H1 (cell line): Measurements from ENCODE around the gene TRIM73. TPM values are rescaled to one million over a fixed set of nuclear protein-coding genes. Genes with fewer than 3 reads are reported as not detected.
"Not testable (repeated sequence)": the region's sequence is repeated elsewhere in the genome, so short reads cannot be mapped to it uniquely, and the experiment has no call there.

Experiments used
- CTCF ChIA-PET: fragments of 300-600 bp; sonication (Branson Sonifier 250); formaldehyde crosslinking; loops from one replicate; lab custom pipeline; 2021; ENCODE audit not compliant: partially characterized antibody; lab: Charles Lee
- POLR2A ChIA-PET: fragments of 300-600 bp; sonication (Branson Sonifier 250); formaldehyde crosslinking; loops from one replicate; lab custom pipeline; 2021; ENCODE audit warnings: inconsistent platforms; ENCODE audit not compliant: partially characterized antibody; lab: Charles Lee
- DNase-seq, 2 experiments: peaks; one replicate each; pipeline versions ENCODE4 v3.0.0 to v3.0.0-alpha.2; 2010 to 2022; ENCODE audit warnings: low spot score in 2 of 2, low read depth in 1 of 2, mixed read lengths in 1 of 2
- FAIRE-seq: peaks from 2 replicates; lab custom pipeline; 2011; peaks lifted over from hg19 to GRCh38; lab: Jason Lieb, UNC
- H2AFZ ChIP-seq: 2 replicates; pipeline ENCODE4 v1.8.1; 2012; ENCODE audit warnings: low read length, inconsistent platforms
- H2AK5ac ChIP-seq: 2 replicates; pipeline ENCODE4 v1.6.1; 2013; ENCODE audit warnings: low read depth, low read length
- H2BK120ac ChIP-seq: replicated peaks from 2 replicates; pipeline ENCODE3; 2013; ENCODE audit warnings: low read depth, low read length, inconsistent platforms
- H2BK12ac ChIP-seq: 2 replicates; pipeline ENCODE4 v1.6.1; 2013; ENCODE audit warnings: low read depth, low read length
- H2BK15ac ChIP-seq: 2 replicates; pipeline ENCODE4 v1.6.1; 2013; ENCODE audit warnings: low read length
- H2BK20ac ChIP-seq: 2 replicates; pipeline ENCODE4 v1.6.1; 2013; ENCODE audit warnings: low read length
- H2BK5ac ChIP-seq: 2 replicates; pipeline ENCODE4 v1.6.1; 2013; ENCODE audit warnings: low read depth, low read length
- H3K14ac ChIP-seq: 2 replicates; pipeline ENCODE4 v1.6.1; 2013; ENCODE audit warnings: inconsistent platforms; ENCODE audit not compliant: insufficient read length
- H3K18ac ChIP-seq: 2 replicates; pipeline ENCODE4 v1.6.1; 2013; ENCODE audit warnings: low read length; ENCODE audit errors: extremely low read depth
- H3K23ac ChIP-seq: 2 replicates; pipeline ENCODE4 v1.6.1; 2013; ENCODE audit warnings: inconsistent platforms; ENCODE audit not compliant: insufficient read length
- H3K23me2 ChIP-seq: 2 replicates; pipeline ENCODE4 v1.6.1; 2013; ENCODE audit warnings: low read depth, low read length
- H3K27ac ChIP-seq: 2 replicates; pipeline ENCODE4 v1.6.1; 2011; ENCODE audit warnings: low read depth, low read length, inconsistent platforms
- H3K27me3 ChIP-seq, 4 experiments: replicated peaks in 1 of 4; 1 replicate in 1 of 4; 2 replicates in 3 of 4; pipeline versions ENCODE4 v1.6.1 to v1.8.1; 2011 to 2013; ENCODE audit warnings: low read length in 3 of 4, mild to moderate bottlenecking in 3 of 4, inconsistent platforms in 2 of 4, mixed read lengths in 2 of 4, moderate library complexity in 1 of 4; ENCODE audit not compliant: control insufficient read depth in 3 of 4, insufficient read depth in 3 of 4; ENCODE audit errors: extremely low read depth in 1 of 4
- H3K36me3 ChIP-seq, 4 experiments: 2 replicates each; pipeline versions ENCODE4 v1.6.1 to v1.8.1; 2011 to 2013; ENCODE audit warnings: mild to moderate bottlenecking in 4 of 4, low read length in 3 of 4, moderate library complexity in 2 of 4, control low read depth in 1 of 4, inconsistent platforms in 1 of 4; ENCODE audit not compliant: insufficient read depth in 4 of 4, control insufficient read depth in 2 of 4
- H3K4ac ChIP-seq: replicated peaks from 2 replicates; pipeline ENCODE3; 2013; ENCODE audit warnings: low read length, low read depth, mixed read lengths, inconsistent platforms; ENCODE audit not compliant: insufficient read length
- H3K4me1 ChIP-seq, 4 experiments: replicated peaks in 1 of 4; 1 replicate in 1 of 4; 2 replicates in 3 of 4; pipeline versions ENCODE4 v1.6.1 to v1.8.1; 2011 to 2013; ENCODE audit warnings: low read length in 3 of 4, inconsistent platforms in 2 of 4, mixed read lengths in 1 of 4; ENCODE audit not compliant: insufficient read depth in 4 of 4, control insufficient read depth in 3 of 4
- H3K4me2 ChIP-seq, 2 experiments: 2 replicates each; pipeline versions ENCODE4 v1.6.1 to v1.8.1; 2011 to 2013; ENCODE audit warnings: low read depth in 2 of 2, low read length in 2 of 2, control low read depth in 1 of 2, inconsistent platforms in 1 of 2, mild to moderate bottlenecking in 1 of 2; ENCODE audit not compliant: insufficient read depth in 1 of 2
- H3K4me3 ChIP-seq, 4 experiments: fragments of 200-600, 300-600 bp in 1 of 4; sonication (generic), shearing (Covaris generic), sonication (Bioruptor Twin) in 1 of 4; 2 replicates each; pipeline versions ENCODE4 v1.5.1 to v1.8.1; 2011 to 2016; ENCODE audit warnings: low read length in 4 of 4, low read depth in 3 of 4, control low read depth in 2 of 4, inconsistent platforms in 2 of 4, mild to moderate bottlenecking in 2 of 4, mixed read lengths in 1 of 4, moderate library complexity in 1 of 4; ENCODE audit not compliant: insufficient read depth in 2 of 4; ENCODE audit errors: extremely low read depth in 1 of 4
- H3K56ac ChIP-seq: replicated peaks from 2 replicates; pipeline ENCODE3; 2013; ENCODE audit warnings: low read depth, mild to moderate bottlenecking, mixed read lengths, low read length, inconsistent platforms; ENCODE audit not compliant: insufficient read length
- H3K79me1 ChIP-seq: 2 replicates; pipeline ENCODE4 v1.6.1; 2013; ENCODE audit warnings: low read depth, low read length, control low read depth
- H3K79me2 ChIP-seq, 2 experiments: 2 replicates each; pipeline versions ENCODE4 v1.6.1 to v1.8.1; 2012 to 2013; ENCODE audit warnings: low read length in 2 of 2, mild to moderate bottlenecking in 2 of 2, inconsistent platforms in 1 of 2; ENCODE audit not compliant: insufficient read depth in 2 of 2, control insufficient read depth in 1 of 2
- H3K9ac ChIP-seq, 4 experiments: replicated peaks in 1 of 4; 1 replicate in 1 of 4; 2 replicates in 3 of 4; pipeline versions ENCODE4 v1.6.1 to v1.8.1; 2011 to 2013; ENCODE audit warnings: low read depth in 3 of 4, low read length in 3 of 4, control low read depth in 2 of 4, mild to moderate bottlenecking in 2 of 4, moderate library complexity in 2 of 4, inconsistent platforms in 1 of 4; ENCODE audit errors: extremely low read depth in 1 of 4
- H3K9me3 ChIP-seq, 2 experiments: 2 replicates each; pipeline versions ENCODE4 v1.6.1 to v1.8.1; 2012 to 2013; ENCODE audit warnings: mild to moderate bottlenecking in 2 of 2, moderate library complexity in 2 of 2, control low read depth in 1 of 2, inconsistent platforms in 1 of 2, low read depth in 1 of 2, low read length in 1 of 2, mixed read lengths in 1 of 2; ENCODE audit not compliant: insufficient read depth in 2 of 2
- H4K20me1 ChIP-seq, 2 experiments: replicated peaks in 1 of 2; 2 replicates each; pipeline versions ENCODE3 to v1.8.1; 2011 to 2013; ENCODE audit warnings: inconsistent platforms in 2 of 2, low read length in 2 of 2, mild to moderate bottlenecking in 1 of 2; ENCODE audit not compliant: insufficient read depth in 2 of 2, control insufficient read depth in 1 of 2
- H4K5ac ChIP-seq: 2 replicates; pipeline ENCODE4 v1.6.1; 2013; ENCODE audit warnings: low read length, low read depth, mixed read lengths, inconsistent platforms; ENCODE audit not compliant: insufficient read length
- H4K8ac ChIP-seq: 2 replicates; pipeline ENCODE4 v1.8.0; 2013; ENCODE audit warnings: mild to moderate bottlenecking, moderate library complexity, low read length, inconsistent platforms; ENCODE audit not compliant: insufficient read depth; ENCODE audit errors: extremely low read depth
- H4K91ac ChIP-seq: replicated peaks from 2 replicates; pipeline ENCODE3; 2013; ENCODE audit warnings: low read length, mixed read lengths, inconsistent platforms; ENCODE audit not compliant: insufficient read length
- WGBS, 2 experiments: shearing (Covaris generic) in 1 of 2; methylation state at CpG; one replicate each; pipeline versions ENCODE4 v1.1.6 to v1.1.7; 2013 to 2015; ENCODE audit warnings: low lambda C conversion rate in 2 of 2, mixed read lengths in 2 of 2, inconsistent platforms in 1 of 2, low coverage in 1 of 2, missing lambda C conversion rate in 1 of 2; ENCODE audit not compliant: insufficient replicate concordance in 2 of 2, insufficient coverage in 1 of 2, insufficient read length in 1 of 2; ENCODE audit errors: extremely low coverage in 1 of 2, missing lambda C conversion rate in 1 of 2; 5-methylcytosine and 5-hydroxymethylcytosine counted together
- polyA plus RNA-seq, 7 experiments: library from polyadenylated mRNA; depleted of rRNA in 3 of 7; stranded (reverse) in 5 of 7; unstranded in 2 of 7; fragments of >200 nt in 5 of 7; fragments of 200-250 nt in 2 of 7; gene quantifications; 1 replicate in 5 of 7; 2 replicates in 1 of 7; 4 replicates in 1 of 7; pipeline versions ENCODE4 v1.2.1 to v1.2.3, GENCODE V29; 2011 to 2013; ENCODE audit warnings: missing spikeins in 2 of 7, mixed read lengths in 2 of 7
- total RNA-seq: library from RNA; stranded (reverse); fragmentation: NEBNext Ultra II Directional; extraction: Animal tissue kit (Norgen Biotek cat#: 25700); gene quantifications from 2 replicates; pipeline ENCODE4 v1.2.1, GENCODE V29; 2021

TRIM73 gene
- total and polyA plus RNA-seq, 2 of the 8 experiments (the other 6 are each of a cell fraction or from before 2014, with no cell fraction given): 0.73 to 1.0 TPM

DNA sequence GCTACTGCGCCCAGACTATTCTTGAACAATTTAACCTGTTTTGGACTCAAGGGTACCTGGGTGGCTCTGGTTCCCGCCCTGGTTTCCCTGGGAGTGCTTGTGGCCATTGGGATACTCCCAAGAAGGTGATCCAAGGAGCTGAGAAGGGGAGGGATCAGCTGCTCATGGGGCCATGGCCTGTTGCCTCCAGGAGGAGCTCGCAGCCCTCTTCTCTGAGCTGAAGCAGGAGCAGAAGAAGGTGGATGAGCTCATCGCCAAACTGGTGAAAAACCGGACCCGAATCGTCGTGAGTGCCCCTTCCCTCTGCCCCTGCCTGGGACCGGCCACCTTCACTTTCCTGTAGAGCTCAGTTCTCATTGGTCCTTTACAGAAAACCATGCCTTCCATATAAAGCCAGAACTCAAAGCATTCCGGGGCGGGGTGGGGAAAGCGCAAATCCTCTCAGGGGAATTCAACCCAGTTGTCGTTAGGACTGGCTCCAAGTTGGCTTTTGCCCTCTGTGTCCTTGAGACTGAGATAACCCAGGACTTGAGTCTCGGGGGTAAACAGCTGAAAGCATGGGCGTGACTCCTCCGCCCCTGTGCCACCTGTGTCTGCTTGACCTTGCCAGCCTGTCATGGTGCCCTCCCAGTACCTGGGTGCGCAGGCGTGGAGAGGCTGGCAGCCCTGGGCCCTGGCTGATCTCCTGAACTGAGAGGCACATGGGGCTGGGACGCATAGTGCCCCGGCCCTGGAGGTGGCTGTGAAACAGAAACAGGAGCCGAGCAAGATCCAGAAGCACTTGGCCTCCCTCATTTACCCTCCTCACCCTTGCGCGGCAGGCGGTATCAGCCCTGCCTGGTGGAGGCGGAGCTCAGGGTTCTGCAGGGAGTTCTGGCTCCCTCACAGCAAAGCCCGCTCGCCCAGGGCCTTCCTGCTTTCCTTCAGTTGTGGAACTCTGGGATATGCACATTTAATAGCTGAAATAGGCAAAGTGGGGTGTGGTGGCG, 8.3 kb downstream of the TRIM73 start:
- H2AK5ac ChIP-seq, H3K18ac ChIP-seq, H4K8ac ChIP-seq, H3K9me3 ChIP-seq, H3K79me2 ChIP-seq, H4K91ac ChIP-seq, H3K4me3 ChIP-seq, H2BK20ac ChIP-seq, H3K27ac ChIP-seq, H3K23ac ChIP-seq, H3K4ac ChIP-seq, H4K5ac ChIP-seq, POLR2A ChIA-PET, FAIRE-seq, H3K4me1 ChIP-seq, H4K20me1 ChIP-seq, H2BK12ac ChIP-seq, H2BK5ac ChIP-seq, H3K14ac ChIP-seq, H2BK120ac ChIP-seq, H3K56ac ChIP-seq, H3K79me1 ChIP-seq, H3K4me2 ChIP-seq, H3K36me3 ChIP-seq, H3K9ac ChIP-seq, CTCF ChIA-PET, H2AFZ ChIP-seq, DNase-seq, H3K23me2 ChIP-seq, H2BK15ac ChIP-seq, H3K27me3 ChIP-seq: not testable (repeated sequence)
- no CpG with 5 or more reads among the region's 28 CpGs for WGBS, 2 experiments
